Astrocyte of the spinal cord (primary cell): ENCODE data around the gene HBD.

Source experiments
- DNase-seq: peaks from one replicate; pipeline ENCODE4 v3.0.0; 2011; ENCODE audit warnings: low read depth, low spot score
- H3K4me3 ChIP-seq: 2 replicates; pipeline ENCODE4 v1.5.1; 2011; ENCODE audit warnings: low read depth, mild to moderate bottlenecking, low read length, moderate library complexity
- CTCF ChIP-seq: IDR thresholded peaks from 2 replicates; pipeline ENCODE4 v1.5.1; 2012; ENCODE audit warnings: low read depth, mild to moderate bottlenecking, low read length, inconsistent platforms
- in situ Hi-C: cut with HindIII; loops from 2 replicates; pipeline ENCODE4 v1.10.0; 2017; ENCODE audit warnings: low sequenced_read_pairs

The HBD gene

GRCh38 chr11:5279471-5280090, 45.3 kb upstream of the HBD start:
- DNase-seq, result no peak
- no peak for TF ChIP-seq CTCF
- H3K4me3 ChIP-seq, result no peak overlapping the region
- in situ Hi-C loops, result no loop called here

GRCh38 chr11:5277807-5278382, 43.6 kb upstream of the HBD start:
- H3K4me3 ChIP-seq, result no peak overlapping the region
- TF ChIP-seq CTCF, result no peak
- in situ Hi-C loops, result no loop called here
- no peak for DNase-seq

GRCh38 chr11:5276697-5277096, 42.4 kb upstream of the HBD start:
- H3K4me3 ChIP-seq, result no peak overlapping the region
- DNase-seq, result no peak
- in situ Hi-C loops, result no loop called here
- no peak for TF ChIP-seq CTCF

- in situ Hi-C loops, result no loop called here
- TF ChIP-seq CTCF, result no peak
- no peak for DNase-seq
- H3K4me3 ChIP-seq, result no peak overlapping the region
Observed at GRCh38 chr11:5275369-5276110, 41.3 kb upstream of the HBD start.

GRCh38 chr11:5274395-5274794, 40.1 kb upstream of the HBD start:
- DNase-seq, result no peak
- H3K4me3 ChIP-seq, result no peak overlapping the region
- TF ChIP-seq CTCF, result no peak
- in situ Hi-C loops, result no loop called here

GRCh38 chr11:5272395-5273017, 38.2 kb upstream of the HBD start:
- no peak for TF ChIP-seq CTCF
- no peak overlapping the region for H3K4me3 ChIP-seq
- DNase-seq, result no peak
- in situ Hi-C loops, result no loop called here
